SK-N-SH (cell line): Measurements from ENCODE around the gene ALDOB. TPM values are rescaled to one million over a fixed set of nuclear protein-coding genes. Genes with fewer than 3 reads are reported as not detected.
A peak's percentile ranks its signal among the peaks of the same experiment; 100 is the strongest.

Experiments used
- CTCF ChIA-PET: fragments of 300-600, 350-600 bp; formaldehyde crosslinking; extraction: SDS; loops from one replicate; lab custom pipeline; 2021; lab: Yijun Ruan, JAX
- POLR2A ChIA-PET: fragments of 350-600 bp; sonication (Branson Sonifier 250); formaldehyde crosslinking; extraction: SDS; loops from one replicate; lab custom pipeline; 2020; ENCODE audit warnings: antibody characterized with exemption, inconsistent platforms; lab: Yijun Ruan, JAX
- DNase-seq: peaks from one replicate; pipeline ENCODE4 v3.0.0; 2012
- H2AFZ ChIP-seq: fragments of 200-600 bp; sonication (generic); 2 replicates; pipeline ENCODE4 v1.8.1; 2016; ENCODE audit warnings: antibody characterized with exemption, mild to moderate bottlenecking, low read depth
- H3F3A ChIP-seq: fragments of 200-600 bp; sonication (generic); replicated peaks from 2 replicates; pipeline ENCODE3; 2016; ENCODE audit warnings: antibody characterized with exemption, mild to moderate bottlenecking; ENCODE audit not compliant: insufficient read depth
- H3K27ac ChIP-seq, 2 experiments: fragments of 200-500 bp in 1 of 2; fragments of 200-600 bp in 1 of 2; sonication (Bioruptor generic) in 1 of 2; sonication (generic), shearing (Covaris generic) in 1 of 2; 2 replicates each; pipeline versions ENCODE4 v1.5.1 to v1.6.1; 2014 to 2016; ENCODE audit warnings: low read depth in 2 of 2, inconsistent platforms in 1 of 2, low read length in 1 of 2, mild to moderate bottlenecking in 1 of 2, mixed read lengths in 1 of 2
- H3K27me3 ChIP-seq: fragments of 200-600 bp; sonication (generic), shearing (Covaris generic); 2 replicates; pipeline ENCODE4 v1.6.1; 2016; ENCODE audit warnings: mixed run types; ENCODE audit not compliant: insufficient read depth
- H3K36me3 ChIP-seq, 2 experiments: fragments of 200-500 bp in 1 of 2; fragments of 200-600 bp in 1 of 2; sonication (Bioruptor generic) in 1 of 2; sonication (generic) in 1 of 2; replicated peaks in 1 of 2; 2 replicates each; pipeline versions ENCODE3 to v1.5.1; 2014 to 2016; ENCODE audit warnings: low read length in 1 of 2, mild to moderate bottlenecking in 1 of 2; ENCODE audit not compliant: insufficient read depth in 2 of 2, control insufficient read depth in 1 of 2
- H3K4me1 ChIP-seq, 2 experiments: fragments of 200-500 bp in 1 of 2; fragments of 200-600 bp in 1 of 2; sonication (Bioruptor generic) in 1 of 2; sonication (generic), shearing (Covaris generic) in 1 of 2; 2 replicates each; pipeline versions ENCODE4 v1.5.1 to v1.6.1; 2014 to 2016; ENCODE audit warnings: low read depth in 1 of 2, low read length in 1 of 2, mixed run types in 1 of 2; ENCODE audit not compliant: insufficient read depth in 2 of 2, control insufficient read depth in 1 of 2
- H3K4me2 ChIP-seq: fragments of 200-600 bp; sonication (generic), shearing (Covaris generic); 2 replicates; pipeline ENCODE4 v1.6.1; 2017; ENCODE audit warnings: mixed run types
- H3K4me3 ChIP-seq, 2 experiments: fragments of 200-500 bp in 1 of 2; fragments of 200-600 bp in 1 of 2; sonication (Bioruptor generic) in 1 of 2; sonication (generic), shearing (Covaris generic) in 1 of 2; 2 replicates each; pipeline versions ENCODE4 v1.5.1 to v1.8.1; 2014 to 2016; ENCODE audit warnings: low read depth in 2 of 2, inconsistent platforms in 1 of 2, low read length in 1 of 2, mild to moderate bottlenecking in 1 of 2, mixed read lengths in 1 of 2, moderate library complexity in 1 of 2
- H3K79me2 ChIP-seq: fragments of 200-600 bp; sonication (generic); 2 replicates; pipeline ENCODE4 v1.8.1; 2017; ENCODE audit warnings: mild to moderate bottlenecking; ENCODE audit not compliant: insufficient read depth
- H3K9ac ChIP-seq: fragments of 200-600 bp; sonication (generic); 2 replicates; pipeline ENCODE4 v1.6.1; 2017; ENCODE audit warnings: mixed run types
- H3K9me2 ChIP-seq: fragments of 200-600 bp; sonication (generic); 2 replicates; pipeline ENCODE4 v1.6.1; 2017; ENCODE audit warnings: mixed run types
- H3K9me3 ChIP-seq: fragments of 200-600 bp; sonication (generic); 2 replicates; pipeline ENCODE4 v1.6.1; 2017; ENCODE audit warnings: mixed run types, mild to moderate bottlenecking, moderate library complexity
- H4K20me1 ChIP-seq: fragments of 200-600 bp; sonication (generic); 2 replicates; pipeline ENCODE4 v1.6.1; 2017; ENCODE audit warnings: mild to moderate bottlenecking, mixed run types; ENCODE audit not compliant: insufficient read depth
- CHD2 ChIP-seq: fragments of 150-350 bp; IDR thresholded peaks from 2 replicates; pipeline ENCODE4 v1.6.1; 2018; ENCODE audit warnings: low read length; ENCODE audit not compliant: partially characterized antibody
- CTCF ChIP-seq: fragments of 200-600 bp; sonication (generic); IDR thresholded peaks from 2 replicates; pipeline ENCODE4 v1.6.1; 2017; ENCODE audit warnings: antibody characterized with exemption, mild to moderate bottlenecking, moderate library complexity
- EP300 ChIP-seq, 2 experiments: IDR thresholded peaks; 2 replicates each; pipeline versions ENCODE4 v1.4.0 to v1.6.1; 2012; ENCODE audit warnings: borderline replicate concordance in 1 of 2, low read depth in 1 of 2, low read length in 1 of 2
- FOXM1 ChIP-seq: IDR thresholded peaks from 2 replicates; pipeline ENCODE4 v1.4.0; 2012; ENCODE audit warnings: low read depth, mild to moderate bottlenecking
- GATA2 ChIP-seq: sonication (generic); formaldehyde crosslinking; IDR thresholded peaks from 2 replicates; pipeline ENCODE4 v1.5.0; 2020; ENCODE audit warnings: mild to moderate bottlenecking, missing genetic modification reagents
- MEF2A ChIP-seq: IDR thresholded peaks from 2 replicates; pipeline ENCODE4 v1.4.0; 2012; ENCODE audit warnings: low read depth, borderline replicate concordance
- NRF1 ChIP-seq: IDR thresholded peaks from 2 replicates; pipeline ENCODE4 v1.6.1; 2012; ENCODE audit warnings: low read depth, mild to moderate bottlenecking, low read length
- RAD21 ChIP-seq: IDR thresholded peaks from 2 replicates; pipeline ENCODE4 v1.6.1; 2012; ENCODE audit warnings: mild to moderate bottlenecking, low read length
- SMC3 ChIP-seq: IDR thresholded peaks from 2 replicates; pipeline ENCODE4 v1.6.1; 2012; ENCODE audit warnings: low read depth, low read length, improper control_type of control experiment
- USF2 ChIP-seq: fragments of 150-350 bp; IDR thresholded peaks from 2 replicates; pipeline ENCODE4 v1.6.1; 2017; ENCODE audit warnings: antibody characterized with exemption, low read length, low read depth, borderline replicate concordance
- WGBS: methylation state at CpG from one replicate; pipeline ENCODE4 v1.1.6; 2017; ENCODE audit warnings: low lambda C conversion rate; 5-methylcytosine and 5-hydroxymethylcytosine counted together
- polyA plus RNA-seq, 3 experiments: library from polyadenylated mRNA; depleted of rRNA; stranded (reverse); fragments of >200 nt; gene quantifications; 2 replicates each; pipeline ENCODE4 v1.2.3, GENCODE V29; 2012
- TF ChIP-seq, protein P1 (sequence below): IDR thresholded peaks from 2 replicates; pipeline ENCODE4 v1.4.0; 2012; ENCODE audit warnings: low read depth
- TF ChIP-seq, protein P2 (sequence below): IDR thresholded peaks from 2 replicates; pipeline ENCODE4 v1.6.1; 2012; ENCODE audit warnings: mild to moderate bottlenecking, low read depth, low read length, moderate library complexity
- TF ChIP-seq, protein P3 (sequence below): IDR thresholded peaks from 2 replicates; pipeline ENCODE4 v1.4.0; 2012; ENCODE audit warnings: low read depth, borderline replicate concordance
- TF ChIP-seq, protein P4 (sequence below): IDR thresholded peaks from 2 replicates; pipeline ENCODE4 v1.4.0; 2012; ENCODE audit warnings: low read depth, borderline replicate concordance

Gene ALDOB
- polyA plus RNA-seq, 1 of the 3 experiments (the other 2 are of a cell fraction) = not detected

DNA sequence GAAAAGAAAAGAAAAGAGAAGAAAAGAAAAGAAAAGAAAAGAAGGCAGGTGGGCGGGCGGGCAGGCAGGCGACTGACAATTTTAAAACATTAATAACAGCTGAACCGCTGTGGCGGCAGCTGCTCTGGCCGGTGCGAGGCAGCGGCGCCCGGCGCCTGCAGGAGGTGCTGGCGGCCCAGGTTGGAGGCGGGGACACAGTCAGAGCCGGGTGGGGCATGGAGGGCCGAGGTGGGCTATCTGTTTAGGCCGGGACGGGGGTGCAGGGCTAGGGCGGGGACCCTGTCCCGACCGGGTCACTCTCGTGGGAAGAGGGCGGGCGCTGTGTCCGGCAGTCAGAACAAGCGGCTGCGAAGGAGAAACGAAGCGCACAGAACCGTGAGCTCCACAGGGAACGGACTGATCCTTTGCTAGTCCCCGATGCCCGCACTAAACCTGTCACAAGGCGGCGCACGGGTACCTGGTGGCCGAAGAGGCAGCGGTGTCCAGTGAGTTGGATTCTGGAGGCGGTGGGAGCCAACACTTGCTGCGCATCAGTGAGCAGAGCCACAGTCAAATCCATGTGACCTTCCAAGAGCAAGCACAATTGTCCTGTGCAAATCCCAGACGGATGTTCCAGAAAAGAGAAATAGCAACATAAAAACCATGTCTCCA, 13.6 kb upstream of the ALDOB start:
- 2% methylated on average over 19 of the region's 40 CpGs for WGBS
- Histone ChIP-seq H3K79me2 (no peaks in the 10 kb centered on the region), H3K9me3 (no peaks in the 10 kb centered on the region), H3K4me1 (peaks cover 0 to 2% of the 10 kb centered on the region in 2 experiments; a peak in 1 of 4 replicates), H3F3A (peaks cover 5% of the 10 kb centered on the region), H3K27me3 (no peaks in the 10 kb centered on the region), H3K36me3 (no peaks in the 10 kb centered on the region), H3K27ac (no peak overlapping the region), H3K9ac (peak overlapping the region; percentile 41; the same call in 1 of the 2 replicates), H4K20me1 (no peaks in the 10 kb centered on the region), H3K9me2 (no peaks in the 10 kb centered on the region), H3K4me3 (peak overlapping the region; percentile 63 to 83), H3K4me2 (peak overlapping the region; percentile 81), H2AFZ (peak overlapping the region; percentile 85; the same call in 1 of the 2 replicates)
- TF ChIP-seq CHD2 (peak; percentile 26), EP300 (IDR thresholded peaks at IDR 0.05; ENCODE audit: borderline replicate concordance in 1 of 2, low read depth in 1 of 2, low read length in 1 of 2) (no peak), NRF1 (0 out of 2 replicates have a peak, but pooled peaks have one; percentile 7), FOXM1 (no peak), SMC3 (peak; percentile 33), GATA2 (CRISPR knock-in tag) (no peak), RAD21 (peak; percentile 49), CTCF (peak; percentile 80)
- TF ChIP-seq, protein P1, sequence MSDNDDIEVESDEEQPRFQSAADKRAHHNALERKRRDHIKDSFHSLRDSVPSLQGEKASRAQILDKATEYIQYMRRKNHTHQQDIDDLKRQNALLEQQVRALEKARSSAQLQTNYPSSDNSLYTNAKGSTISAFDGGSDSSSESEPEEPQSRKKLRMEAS = peak; percentile 38; the same call in 1 of the 2 replicates
- POLR2A ChIA-PET = interaction anchor here (0.7 to 1.3 kb wide), 2 partner anchors 75 to 85 kb away, joined by 3 to 6 read pairs; partner anchors contain the start of gene RNF20
- DNase-seq = peak; percentile 89
- CTCF ChIA-PET = interaction anchor here (0.6 to 3.5 kb wide), 45 partner anchors 9 to 270 kb away, joined by 3 to 50 read pairs (median 6); partner anchors contain the start of genes MRPL50, RNF20 and ZNF189

DNA sequence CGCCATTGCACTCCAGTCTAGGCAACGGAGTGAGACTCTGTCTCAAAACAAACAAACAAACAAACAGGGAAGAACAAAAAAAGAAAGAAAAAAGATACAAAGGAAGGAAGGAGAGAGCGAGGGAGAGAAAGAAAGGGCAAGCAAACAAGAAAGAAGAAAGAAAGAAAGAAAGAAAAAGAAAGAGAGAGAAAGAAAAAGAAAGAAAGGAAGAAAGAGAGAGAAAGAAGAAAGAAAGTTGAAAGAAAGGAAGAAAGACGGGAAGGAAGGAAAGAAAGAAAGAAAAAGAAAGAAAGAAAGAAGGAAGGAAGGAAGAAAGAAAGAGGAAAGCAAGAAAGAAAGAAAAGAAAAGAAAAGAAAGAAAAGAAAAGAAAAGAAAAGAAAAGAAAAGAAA, 13.1 kb upstream of the ALDOB start:
- Histone ChIP-seq H3K27me3 (no peaks in the 10 kb centered on the region), H3K9ac (no peak overlapping the region), H3K79me2 (no peaks in the 10 kb centered on the region), H4K20me1 (no peaks in the 10 kb centered on the region), H2AFZ (peak overlapping the region; percentile 85), H3K4me2 (peak overlapping the region; percentile 81; the same call in 1 of the 2 replicates), H3K4me3 (no peak overlapping the region), H3K36me3 (no peaks in the 10 kb centered on the region), H3K9me3 (no peaks in the 10 kb centered on the region), H3K4me1 (peaks cover 0 to 2% of the 10 kb centered on the region in 2 experiments; a peak in 1 of 4 replicates), H3K27ac (no peak overlapping the region), H3K9me2 (no peaks in the 10 kb centered on the region), H3F3A (peaks cover 5% of the 10 kb centered on the region)
- ChIA-PET CTCF (interaction anchor here (0.6 to 3.5 kb wide), 43 partner anchors 8 to 270 kb away, joined by 3 to 50 read pairs (median 6); partner anchors contain the start of genes MRPL50, RNF20 and ZNF189), POLR2A (interaction anchor here (0.7 to 1.3 kb wide), 2 partner anchors 76 to 85 kb away, joined by 3 to 6 read pairs; partner anchors contain the start of gene RNF20)
- no peak for DNase-seq
- 26% methylated on average over 4 of the region's 4 CpGs for WGBS
- TF ChIP-seq SMC3 (no peak), USF2 (no peak), MEF2A (no peak), RAD21 (no peak)
- TF ChIP-seq, protein P2, sequence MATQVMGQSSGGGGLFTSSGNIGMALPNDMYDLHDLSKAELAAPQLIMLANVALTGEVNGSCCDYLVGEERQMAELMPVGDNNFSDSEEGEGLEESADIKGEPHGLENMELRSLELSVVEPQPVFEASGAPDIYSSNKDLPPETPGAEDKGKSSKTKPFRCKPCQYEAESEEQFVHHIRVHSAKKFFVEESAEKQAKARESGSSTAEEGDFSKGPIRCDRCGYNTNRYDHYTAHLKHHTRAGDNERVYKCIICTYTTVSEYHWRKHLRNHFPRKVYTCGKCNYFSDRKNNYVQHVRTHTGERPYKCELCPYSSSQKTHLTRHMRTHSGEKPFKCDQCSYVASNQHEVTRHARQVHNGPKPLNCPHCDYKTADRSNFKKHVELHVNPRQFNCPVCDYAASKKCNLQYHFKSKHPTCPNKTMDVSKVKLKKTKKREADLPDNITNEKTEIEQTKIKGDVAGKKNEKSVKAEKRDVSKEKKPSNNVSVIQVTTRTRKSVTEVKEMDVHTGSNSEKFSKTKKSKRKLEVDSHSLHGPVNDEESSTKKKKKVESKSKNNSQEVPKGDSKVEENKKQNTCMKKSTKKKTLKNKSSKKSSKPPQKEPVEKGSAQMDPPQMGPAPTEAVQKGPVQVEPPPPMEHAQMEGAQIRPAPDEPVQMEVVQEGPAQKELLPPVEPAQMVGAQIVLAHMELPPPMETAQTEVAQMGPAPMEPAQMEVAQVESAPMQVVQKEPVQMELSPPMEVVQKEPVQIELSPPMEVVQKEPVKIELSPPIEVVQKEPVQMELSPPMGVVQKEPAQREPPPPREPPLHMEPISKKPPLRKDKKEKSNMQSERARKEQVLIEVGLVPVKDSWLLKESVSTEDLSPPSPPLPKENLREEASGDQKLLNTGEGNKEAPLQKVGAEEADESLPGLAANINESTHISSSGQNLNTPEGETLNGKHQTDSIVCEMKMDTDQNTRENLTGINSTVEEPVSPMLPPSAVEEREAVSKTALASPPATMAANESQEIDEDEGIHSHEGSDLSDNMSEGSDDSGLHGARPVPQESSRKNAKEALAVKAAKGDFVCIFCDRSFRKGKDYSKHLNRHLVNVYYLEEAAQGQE = no peak
- TF ChIP-seq, protein P3, sequence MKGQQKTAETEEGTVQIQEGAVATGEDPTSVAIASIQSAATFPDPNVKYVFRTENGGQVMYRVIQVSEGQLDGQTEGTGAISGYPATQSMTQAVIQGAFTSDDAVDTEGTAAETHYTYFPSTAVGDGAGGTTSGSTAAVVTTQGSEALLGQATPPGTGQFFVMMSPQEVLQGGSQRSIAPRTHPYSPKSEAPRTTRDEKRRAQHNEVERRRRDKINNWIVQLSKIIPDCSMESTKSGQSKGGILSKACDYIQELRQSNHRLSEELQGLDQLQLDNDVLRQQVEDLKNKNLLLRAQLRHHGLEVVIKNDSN = no peak
- TF ChIP-seq, protein P4, sequence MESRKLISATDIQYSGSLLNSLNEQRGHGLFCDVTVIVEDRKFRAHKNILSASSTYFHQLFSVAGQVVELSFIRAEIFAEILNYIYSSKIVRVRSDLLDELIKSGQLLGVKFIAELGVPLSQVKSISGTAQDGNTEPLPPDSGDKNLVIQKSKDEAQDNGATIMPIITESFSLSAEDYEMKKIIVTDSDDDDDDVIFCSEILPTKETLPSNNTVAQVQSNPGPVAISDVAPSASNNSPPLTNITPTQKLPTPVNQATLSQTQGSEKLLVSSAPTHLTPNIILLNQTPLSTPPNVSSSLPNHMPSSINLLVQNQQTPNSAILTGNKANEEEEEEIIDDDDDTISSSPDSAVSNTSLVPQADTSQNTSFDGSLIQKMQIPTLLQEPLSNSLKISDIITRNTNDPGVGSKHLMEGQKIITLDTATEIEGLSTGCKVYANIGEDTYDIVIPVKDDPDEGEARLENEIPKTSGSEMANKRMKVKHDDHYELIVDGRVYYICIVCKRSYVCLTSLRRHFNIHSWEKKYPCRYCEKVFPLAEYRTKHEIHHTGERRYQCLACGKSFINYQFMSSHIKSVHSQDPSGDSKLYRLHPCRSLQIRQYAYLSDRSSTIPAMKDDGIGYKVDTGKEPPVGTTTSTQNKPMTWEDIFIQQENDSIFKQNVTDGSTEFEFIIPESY = no peak
